G401 (cell line): Measurements from ENCODE around the gene L3HYPDH. TPM values are rescaled to one million over a fixed set of nuclear protein-coding genes. Genes with fewer than 3 reads are reported as not detected.
"Not testable (repeated sequence)": the region's sequence is repeated elsewhere in the genome, so short reads cannot be mapped to it uniquely, and the experiment has no call there.

Experiments
- DNase-seq: peaks from one replicate; pipeline ENCODE4 v3.0.0-alpha.2; 2015; ENCODE audit warnings: low spot score
- in situ Hi-C: cut with HindIII; loops from 2 replicates; pipeline ENCODE4 v1.10.0; 2016; ENCODE audit warnings: low sequenced_read_pairs, mixed read lengths
- total RNA-seq: library from RNA; depleted of rRNA; stranded (reverse); fragments of >200 nt; shearing (Covaris generic); gene quantifications from 2 replicates; pipeline ENCODE4 v1.2.3, GENCODE V29; 2014

L3HYPDH gene
- total RNA-seq, 1 experiment from 2014 or later: 26.6 TPM

- in situ Hi-C loops: no loop called here
- DNase-seq: no peak
These were observed 2.2 kb downstream of the L3HYPDH start for GRCh38 chr14:59481871-59482540.

DNA sequence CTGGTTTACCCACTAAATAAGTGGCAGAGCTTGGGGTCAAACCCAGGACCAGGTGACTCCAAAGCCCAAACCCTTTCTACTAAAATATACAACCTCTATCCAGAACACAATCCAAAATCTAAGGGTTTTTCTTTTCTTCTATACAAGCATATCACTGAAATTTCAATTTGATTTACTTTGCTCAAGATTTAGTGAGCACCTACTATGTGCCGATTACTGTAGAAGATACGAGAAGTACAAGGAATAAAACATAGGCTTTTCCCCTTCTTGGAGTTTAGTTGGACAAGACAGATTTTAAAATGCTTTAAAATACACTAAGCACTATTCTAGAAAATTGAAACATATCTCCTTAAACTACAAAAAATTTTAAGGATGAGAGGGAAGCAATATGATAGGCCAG, 2.8 kb downstream of the L3HYPDH start:
- DNase-seq: no peak
- in situ Hi-C loops: no loop called here

DNA sequence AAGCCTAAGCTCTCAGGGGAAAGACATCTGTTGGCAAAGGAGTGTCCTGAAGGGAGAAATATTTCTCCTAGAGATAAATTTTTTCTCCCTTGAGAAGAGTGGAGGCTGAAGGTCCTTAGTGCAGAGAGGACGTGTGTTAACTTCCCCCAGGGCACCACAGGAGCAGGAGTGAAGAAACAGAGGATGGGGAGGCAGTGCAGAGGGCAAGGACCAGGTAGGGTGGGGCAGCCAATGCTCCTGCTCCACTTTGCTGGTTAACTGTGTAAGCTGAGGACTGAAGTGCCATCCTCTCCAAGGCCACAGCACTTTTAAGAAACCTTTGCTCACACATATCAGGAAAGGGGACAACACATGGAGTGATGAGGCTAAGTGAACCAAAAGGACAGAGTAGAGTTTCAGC, 4.0 kb downstream of the L3HYPDH start:
- DNase-seq: no peak
- in situ Hi-C loops: no loop called here

GRCh38 chr14:59478540-59478939, 5.7 kb downstream of the L3HYPDH start:
- in situ Hi-C loops: no loop called here
- DNase-seq: no peak

- in situ Hi-C loops: no loop called here
- DNase-seq: peak; percentile 32
These were observed 8.5 kb downstream of the L3HYPDH start for GRCh38 chr14:59475709-59476108.

- in situ Hi-C loops: no loop called here
- DNase-seq: no peak
These were observed 10.0 kb downstream of the L3HYPDH start for GRCh38 chr14:59474172-59474571.

DNA sequence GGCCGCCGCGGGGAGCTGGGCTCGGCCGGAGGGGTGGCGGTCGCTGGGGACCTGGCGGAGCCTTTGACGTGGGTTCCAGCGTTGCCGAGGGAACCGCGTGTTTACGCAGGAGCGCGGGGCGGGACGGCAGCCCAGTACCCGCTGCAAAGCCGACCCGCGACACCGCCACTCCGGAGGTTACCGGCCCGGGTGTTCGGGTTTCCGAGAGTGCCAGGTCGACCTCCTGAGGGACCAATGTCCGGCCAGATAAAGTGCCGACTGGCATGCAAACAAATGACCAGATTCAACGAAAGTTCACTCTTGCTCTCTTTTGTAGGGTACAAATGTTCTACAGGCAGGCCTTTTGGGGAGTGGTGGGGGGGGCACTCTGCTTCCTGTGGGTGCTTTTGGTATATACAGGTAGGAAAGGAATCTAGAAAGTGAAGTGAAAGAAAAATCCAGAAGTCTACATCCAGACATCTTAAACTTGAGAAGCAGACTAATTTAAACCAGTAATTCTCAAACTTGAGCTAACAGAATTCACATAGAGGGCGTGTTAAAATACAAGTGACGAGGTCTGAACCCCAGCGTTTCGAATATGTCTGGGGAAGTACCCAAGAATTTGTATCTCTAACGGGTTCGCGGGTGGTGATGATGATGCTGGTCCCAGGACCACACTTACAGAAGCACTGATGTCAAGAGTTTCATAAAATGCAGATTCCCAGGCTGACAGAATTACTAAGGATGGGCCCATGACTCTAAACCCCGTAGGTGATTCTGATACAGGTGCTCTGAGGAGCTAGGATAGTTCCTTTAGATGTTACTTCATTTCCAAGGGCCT, 18.7 kb downstream of the L3HYPDH start, which contains the start of gene GPR135:
Gene GPR135, minus strand, starts transcription at position 65 of the 820 bp plus-strand sequence. CDS start 154 bp downstream, outside the sequence.
- peak; percentile 65 for DNase-seq

GRCh38 chr14:59464486-59465315, 19.5 kb downstream of the L3HYPDH start:
- in situ Hi-C loops: no loop called here
- DNase-seq: peak; percentile 71

More for the DNA sequence above, 18.7 kb downstream of the L3HYPDH start, which contains the start of gene GPR135:
- in situ Hi-C loops: no loop called here

- peak; percentile 43 for DNase-seq
- in situ Hi-C loops: no loop called here
These were observed 20.3 kb downstream of the L3HYPDH start for GRCh38 chr14:59463787-59464485.

DNA sequence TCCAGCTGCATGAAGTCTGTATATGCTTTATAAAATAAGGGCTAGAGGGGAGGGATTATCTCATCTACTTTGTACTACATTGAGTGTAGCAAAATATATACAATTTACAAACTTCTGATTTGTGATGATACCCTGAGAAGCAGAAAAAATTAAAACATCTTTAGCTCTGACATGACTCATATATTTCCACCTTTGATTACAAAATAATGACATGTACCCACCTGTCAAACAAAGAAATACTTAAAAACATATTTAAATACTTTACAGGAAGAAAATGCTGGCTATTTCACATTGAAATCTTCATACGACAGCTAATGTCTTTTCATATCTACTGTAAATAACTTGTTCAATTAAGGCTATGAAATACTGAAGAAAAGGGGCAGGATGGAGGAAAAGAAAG, 22.3 kb downstream of the L3HYPDH start:
- in situ Hi-C loops: no loop called here

GRCh38 chr14:59460378-59460777, 23.8 kb downstream of the L3HYPDH start:
- DNase-seq: no peak
- in situ Hi-C loops: no loop called here

More for the DNA sequence above, 22.3 kb downstream of the L3HYPDH start:
- no peak for DNase-seq

- DNase-seq: no peak
- in situ Hi-C loops: no loop called here
These were observed 25.7 kb downstream of the L3HYPDH start for GRCh38 chr14:59458486-59458885.

GRCh38 chr14:59455411-59455810, 28.8 kb downstream of the L3HYPDH start:
- DNase-seq: no peak
- in situ Hi-C loops: no loop called here

GRCh38 chr14:59454139-59454538, 30.1 kb downstream of the L3HYPDH start:
- DNase-seq: no peak
- in situ Hi-C loops: no loop called here

DNA sequence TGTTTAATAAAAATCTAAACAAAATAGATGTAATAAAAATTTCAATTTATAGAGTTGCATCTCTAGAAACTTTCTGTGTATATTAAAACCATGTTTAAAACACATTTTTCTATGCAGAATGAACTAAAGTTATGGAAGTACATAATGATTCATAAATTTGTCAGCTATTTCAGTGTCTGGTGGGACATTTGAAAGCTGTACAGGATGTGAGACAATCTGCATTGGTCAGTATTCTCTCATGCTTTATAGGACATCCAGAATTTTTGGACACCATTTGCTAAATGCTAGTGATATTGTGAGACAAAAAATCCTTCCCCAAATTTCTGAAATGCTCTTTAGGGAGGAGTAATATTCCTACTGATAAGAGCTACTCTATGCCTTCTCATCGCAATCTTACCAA, 32.4 kb downstream of the L3HYPDH start:
- no peak for DNase-seq
- in situ Hi-C loops: no loop called here

DNA sequence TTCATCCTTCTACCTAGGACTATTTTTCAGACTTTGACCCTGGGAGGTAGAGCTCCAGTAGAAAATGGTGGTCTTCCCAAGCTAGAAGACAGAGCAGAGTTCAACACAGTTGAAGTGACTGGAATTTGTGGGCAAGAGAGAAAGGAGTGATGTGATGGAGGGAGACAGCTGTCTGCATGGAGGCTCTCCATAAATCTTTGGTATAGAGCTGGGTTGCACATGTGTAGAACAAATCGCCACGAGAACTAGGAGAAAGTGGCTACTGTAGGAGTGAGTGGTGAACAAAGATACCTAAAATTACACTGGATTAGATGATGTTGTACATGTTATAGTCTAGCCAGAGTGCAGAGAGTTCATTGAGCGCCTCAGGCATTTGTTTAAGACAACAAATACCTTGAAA, 33.5 kb downstream of the L3HYPDH start:
- no peak for DNase-seq
- in situ Hi-C loops: no loop called here

GRCh38 chr14:59448673-59449072, 35.5 kb downstream of the L3HYPDH start:
- DNase-seq: not testable (repeated sequence)
- in situ Hi-C loops: loop anchor here (10.0 kb wide), 1 partner anchor 324 kb away; no protein-coding TSS in a partner anchor

DNA sequence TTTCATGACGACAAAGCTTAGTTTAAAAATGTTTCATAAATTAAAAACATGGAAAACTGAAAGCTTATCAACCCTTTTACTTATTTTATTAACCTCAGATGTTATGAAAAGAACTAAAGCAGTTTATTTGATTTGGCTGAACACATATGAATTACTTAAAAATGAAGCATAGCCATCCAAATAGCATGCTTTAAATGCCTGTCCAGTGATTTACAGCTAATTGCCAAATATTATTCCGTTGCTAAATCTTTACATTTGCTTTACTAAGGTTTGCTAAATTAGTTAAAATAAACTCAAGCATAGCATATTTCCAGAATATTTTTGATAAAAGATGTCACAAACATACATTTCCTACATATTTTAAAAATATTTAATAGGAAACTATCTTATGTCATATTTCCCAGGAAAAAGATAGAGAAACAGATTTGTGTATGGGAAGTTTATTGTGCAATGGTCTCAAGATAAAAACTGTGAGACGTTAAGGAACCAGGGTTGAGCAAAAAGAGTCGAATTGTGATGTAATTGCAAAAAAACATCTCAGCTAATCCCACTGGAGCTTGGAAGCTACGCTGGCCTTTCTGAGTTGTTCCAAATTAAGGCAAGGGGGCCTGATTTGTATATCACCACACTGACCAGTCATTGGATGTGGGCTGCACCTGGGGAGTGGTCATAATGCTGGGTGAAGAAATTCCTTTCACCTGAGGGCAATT, 44.8 kb downstream of the L3HYPDH start:
- in situ Hi-C loops: no loop called here
- no peak for DNase-seq
